Measurements from ENCODE around the gene CRADD. TPM values are rescaled to one million over a fixed set of nuclear protein-coding genes. Genes with fewer than 3 reads are reported as not detected.

CRADD gene
- total RNA-seq, 3 donors from 2014 or later, result 24.0 to 49.8 (median 44.2) TPM

DNA sequence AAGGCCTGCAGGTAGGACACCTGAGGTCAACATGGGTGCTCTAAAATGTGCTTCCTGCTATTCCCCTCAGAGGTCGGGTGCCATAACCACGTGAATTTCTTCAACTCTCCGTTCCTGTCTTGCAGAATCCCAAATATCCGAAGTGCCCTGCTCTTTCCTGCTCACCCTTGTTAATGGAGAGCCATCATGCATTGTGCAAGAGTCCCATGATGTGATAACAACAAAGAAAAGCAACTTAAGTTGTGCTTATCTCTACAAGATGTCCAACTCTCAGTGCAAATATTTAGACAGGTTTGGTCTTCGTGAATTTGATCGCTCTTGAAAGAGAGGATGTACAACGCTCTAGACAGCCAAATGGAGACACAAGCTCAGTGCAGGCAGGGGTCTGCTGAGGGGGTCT is 260.6 kb downstream of the CRADD start:
- intact Hi-C loops (cut with DNase I; ENCODE audit: low total_unique reads), result no loop called here
- Histone ChIP-seq H3K4me3 (no peak overlapping the region), H3K9me3 (peaks cover 8 to 17% of the 10 kb centered on the region in 2 donors), H3K27ac (no peak overlapping the region), H3K27me3 (no peaks in the 10 kb centered on the region), H3K4me1 (no peaks in the 10 kb centered on the region), H3K36me3 (no peaks in the 10 kb centered on the region)
- DNase-seq (ENCODE audit: low spot score in 2 of 2), result no peak
- TF ChIP-seq POLR2AphosphoS5 (IDR thresholded peaks at IDR 0.05) (no peak), POLR2A (IDR thresholded peaks at IDR 0.05) (no peak)
- TF ChIP-seq, protein P1, sequence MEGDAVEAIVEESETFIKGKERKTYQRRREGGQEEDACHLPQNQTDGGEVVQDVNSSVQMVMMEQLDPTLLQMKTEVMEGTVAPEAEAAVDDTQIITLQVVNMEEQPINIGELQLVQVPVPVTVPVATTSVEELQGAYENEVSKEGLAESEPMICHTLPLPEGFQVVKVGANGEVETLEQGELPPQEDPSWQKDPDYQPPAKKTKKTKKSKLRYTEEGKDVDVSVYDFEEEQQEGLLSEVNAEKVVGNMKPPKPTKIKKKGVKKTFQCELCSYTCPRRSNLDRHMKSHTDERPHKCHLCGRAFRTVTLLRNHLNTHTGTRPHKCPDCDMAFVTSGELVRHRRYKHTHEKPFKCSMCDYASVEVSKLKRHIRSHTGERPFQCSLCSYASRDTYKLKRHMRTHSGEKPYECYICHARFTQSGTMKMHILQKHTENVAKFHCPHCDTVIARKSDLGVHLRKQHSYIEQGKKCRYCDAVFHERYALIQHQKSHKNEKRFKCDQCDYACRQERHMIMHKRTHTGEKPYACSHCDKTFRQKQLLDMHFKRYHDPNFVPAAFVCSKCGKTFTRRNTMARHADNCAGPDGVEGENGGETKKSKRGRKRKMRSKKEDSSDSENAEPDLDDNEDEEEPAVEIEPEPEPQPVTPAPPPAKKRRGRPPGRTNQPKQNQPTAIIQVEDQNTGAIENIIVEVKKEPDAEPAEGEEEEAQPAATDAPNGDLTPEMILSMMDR (IDR thresholded peaks at IDR 0.05), result no peak

DNA sequence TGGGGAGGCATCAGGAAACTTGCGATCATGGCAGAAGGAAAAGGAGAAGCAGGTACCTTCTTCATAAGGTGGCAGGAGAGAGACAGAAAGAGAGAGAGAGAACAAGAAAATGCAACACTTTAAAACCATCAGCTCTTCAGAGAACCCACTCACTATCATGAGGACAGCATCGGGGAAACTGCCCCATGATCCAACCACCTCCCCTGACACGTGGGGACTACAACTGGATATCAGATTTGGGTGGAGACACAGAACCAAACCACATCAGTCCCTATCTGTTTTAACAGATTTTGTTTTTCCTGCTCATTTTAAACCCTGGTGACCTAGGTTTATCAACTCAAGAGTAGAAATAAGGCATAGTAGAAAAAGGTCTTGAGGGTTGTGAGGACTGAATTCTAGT is 261.1 kb downstream of the CRADD start:
- H3K27me3 ChIP-seq, result no peaks in the 10 kb centered on the region
- H3K36me3 ChIP-seq, result no peaks in the 10 kb centered on the region
- H3K4me3 ChIP-seq, result no peak overlapping the region
- H3K27ac ChIP-seq, result no peak overlapping the region
- intact Hi-C loops (cut with DNase I; ENCODE audit: low total_unique reads), result no loop called here
- no peak for DNase-seq (ENCODE audit: low spot score in 2 of 2)
- TF ChIP-seq POLR2A (IDR thresholded peaks at IDR 0.05), result no peak
- no peak for TF ChIP-seq POLR2AphosphoS5 (IDR thresholded peaks at IDR 0.05)
- TF ChIP-seq, protein P1 (IDR thresholded peaks at IDR 0.05), result no peak
- peaks cover 8 to 17% of the 10 kb centered on the region in 2 donors for H3K9me3 ChIP-seq
- H3K4me1 ChIP-seq, result no peaks in the 10 kb centered on the region

DNA sequence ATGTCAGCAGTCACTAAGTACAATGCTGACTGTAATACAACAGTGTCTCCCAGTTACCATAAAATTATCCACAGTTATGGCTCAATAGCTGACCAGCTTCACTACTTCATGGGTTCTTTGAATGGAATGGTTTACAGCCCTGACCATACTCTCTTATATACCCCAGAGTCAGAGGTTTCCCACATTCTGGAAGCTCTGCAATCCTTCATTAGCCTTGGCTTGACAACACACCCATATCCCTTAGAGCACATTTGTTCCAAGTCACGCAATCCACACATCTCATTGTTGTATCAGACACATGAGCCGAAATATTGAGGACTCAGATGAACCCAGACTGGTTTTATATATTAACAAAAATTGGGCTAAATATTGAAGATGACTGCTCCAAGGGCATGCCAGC is 261.8 kb downstream of the CRADD start:
- TF ChIP-seq, protein P1 (IDR thresholded peaks at IDR 0.05), result no peak
- TF ChIP-seq POLR2A (IDR thresholded peaks at IDR 0.05) (no peak), POLR2AphosphoS5 (IDR thresholded peaks at IDR 0.05) (no peak)
- DNase-seq (ENCODE audit: low spot score in 2 of 2), result no peak
- intact Hi-C loops (cut with DNase I; ENCODE audit: low total_unique reads), result no loop called here
- no peak overlapping the region for H3K4me3 ChIP-seq
- peaks cover 8 to 17% of the 10 kb centered on the region in 2 donors for H3K9me3 ChIP-seq
- H3K36me3 ChIP-seq, result no peaks in the 10 kb centered on the region
- no peaks in the 10 kb centered on the region for H3K4me1 ChIP-seq
- no peak overlapping the region for H3K27ac ChIP-seq
- no peaks in the 10 kb centered on the region for H3K27me3 ChIP-seq

DNA sequence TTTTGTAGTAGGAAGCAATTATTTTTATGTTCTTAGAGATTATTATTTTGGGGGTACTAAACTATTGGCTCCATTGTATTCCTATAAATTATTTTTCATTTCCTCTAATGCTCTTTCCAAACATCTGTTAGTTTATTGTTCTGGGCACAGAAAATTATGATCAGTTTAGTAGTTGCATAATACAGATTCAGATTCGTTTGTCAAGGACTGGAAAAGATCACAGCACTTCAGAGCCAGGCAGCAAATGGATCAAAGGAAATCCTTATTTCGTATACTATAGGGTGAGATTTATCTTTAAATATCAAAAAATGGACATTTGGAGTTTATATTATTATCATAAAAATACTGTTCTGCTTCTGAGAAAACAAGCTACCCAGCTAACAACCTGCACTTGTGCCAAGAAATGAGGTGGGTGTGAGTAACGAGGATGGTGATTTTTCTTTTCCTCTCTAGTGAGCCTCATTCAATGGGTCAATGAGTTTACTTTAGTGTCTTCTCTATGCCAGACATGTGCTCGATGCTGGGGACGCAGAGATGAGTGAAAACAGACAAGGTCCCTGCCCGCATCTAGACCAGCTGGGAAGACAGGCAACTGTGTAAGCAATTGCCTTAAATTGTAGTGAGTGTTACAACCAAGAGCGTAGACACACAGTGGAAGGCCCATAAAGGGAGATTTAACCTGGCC is 262.6 kb downstream of the CRADD start:
- Histone ChIP-seq H3K4me3 (no peak overlapping the region), H3K4me1 (no peaks in the 10 kb centered on the region), H3K27ac (no peak overlapping the region), H3K9me3 (peaks cover 8 to 12% of the 10 kb centered on the region in 2 donors), H3K36me3 (no peaks in the 10 kb centered on the region), H3K27me3 (no peaks in the 10 kb centered on the region)
- no peak for DNase-seq (ENCODE audit: low spot score in 2 of 2)
- intact Hi-C loops (cut with DNase I; ENCODE audit: low total_unique reads), result loop anchor here (5.0 kb wide), 1 partner anchor 452 kb away; no protein-coding TSS in a partner anchor
- no peak for TF ChIP-seq POLR2A (IDR thresholded peaks at IDR 0.05)
- TF ChIP-seq, protein P1 (IDR thresholded peaks at IDR 0.05), result no peak
- TF ChIP-seq POLR2AphosphoS5 (IDR thresholded peaks at IDR 0.05), result no peak

DNA sequence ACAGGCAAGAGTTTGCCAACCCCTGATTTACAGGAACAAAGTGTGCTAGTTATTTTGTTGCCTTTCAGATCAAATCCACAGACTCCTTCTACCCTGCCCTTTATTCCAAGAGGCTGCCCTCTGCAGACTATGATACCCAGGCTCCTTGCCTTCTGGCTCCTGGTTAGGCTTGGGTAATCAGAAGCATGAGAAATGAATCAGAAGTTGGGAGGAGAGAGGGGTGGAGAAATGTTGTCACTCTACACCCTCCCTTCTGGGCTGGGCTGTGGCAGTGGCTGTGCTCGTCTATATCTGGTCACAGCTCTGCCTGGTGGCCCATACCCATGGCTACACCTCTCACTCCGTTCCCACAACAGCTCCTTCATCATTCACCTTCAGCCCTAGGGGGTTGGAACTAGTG is 266.6 kb downstream of the CRADD start:
- Histone ChIP-seq H3K4me3 (no peak overlapping the region), H3K27me3 (no peaks in the 10 kb centered on the region), H3K9me3 (no peaks in the 10 kb centered on the region), H3K4me1 (no peaks in the 10 kb centered on the region), H3K27ac (no peak overlapping the region), H3K36me3 (no peaks in the 10 kb centered on the region)
- intact Hi-C loops (cut with DNase I; ENCODE audit: low total_unique reads), result loop anchor here (5.0 kb wide), 1 partner anchor 456 kb away; no protein-coding TSS in a partner anchor
- no peak for TF ChIP-seq POLR2AphosphoS5 (IDR thresholded peaks at IDR 0.05)
- TF ChIP-seq POLR2A (IDR thresholded peaks at IDR 0.05), result no peak
- TF ChIP-seq, protein P1 (IDR thresholded peaks at IDR 0.05), result no peak
- DNase-seq (ENCODE audit: low spot score in 2 of 2), result no peak
